Stimulated activated CD8-positive, alpha-beta memory T cell treated with anti-CD3 and anti-CD28 coated beads, Interleukin-7, amount 100 ng/mL, for 24 hours (primary cell): ENCODE results near the gene XXYLT1.

ENCODE experiments used
- DNase-seq: peaks from one replicate; pipeline ENCODE4 v3.0.0-alpha.2; 2020; ENCODE audit warnings: low read depth

The XXYLT1 gene

DNA sequence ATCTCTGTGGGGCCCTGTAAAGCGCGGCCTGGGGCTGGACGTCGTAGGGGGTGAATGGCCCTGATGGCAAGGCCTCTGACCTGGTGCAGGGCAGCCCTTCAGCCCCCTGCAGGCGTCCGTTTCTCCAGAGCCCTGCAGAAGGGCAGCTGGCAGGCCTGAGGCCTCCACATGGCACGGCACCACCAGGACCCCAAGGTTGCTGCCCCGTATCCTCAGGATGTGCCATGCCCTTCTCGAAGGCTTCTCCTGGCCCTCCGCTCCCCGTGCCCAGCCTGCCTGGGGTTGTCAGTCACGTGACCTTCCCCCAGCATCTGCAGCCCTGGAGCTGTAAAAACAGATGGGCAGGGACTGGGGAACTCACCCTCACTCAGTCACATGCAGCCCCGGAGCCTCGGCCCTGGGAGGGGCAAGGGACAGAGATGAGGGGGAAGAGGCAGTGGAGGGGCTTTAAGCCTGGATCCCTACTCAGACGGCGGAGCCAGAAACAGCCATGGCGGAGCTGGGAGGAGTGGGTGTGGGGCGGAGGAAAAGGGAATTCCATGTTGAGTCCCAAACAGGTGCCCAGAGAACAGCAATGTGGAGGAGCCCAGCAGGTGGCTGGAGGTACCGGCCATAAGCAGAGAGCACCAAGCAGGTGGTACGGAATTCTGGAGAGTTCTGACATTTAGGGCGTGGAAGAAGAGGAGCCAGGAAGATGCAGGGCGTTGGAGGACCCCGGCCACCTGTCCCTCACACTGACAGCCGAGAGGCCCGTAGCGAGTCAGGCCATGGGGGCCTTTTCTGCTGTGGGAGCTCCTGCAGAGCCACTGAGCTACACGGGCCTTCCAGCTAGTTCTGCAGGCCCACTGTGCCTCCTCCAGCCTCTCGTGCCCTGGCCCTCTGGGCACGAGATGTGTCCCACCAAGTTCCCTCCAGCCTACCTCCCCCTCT lies 193.1 kb downstream of the XXYLT1 start:
- no peak for DNase-seq

DNA sequence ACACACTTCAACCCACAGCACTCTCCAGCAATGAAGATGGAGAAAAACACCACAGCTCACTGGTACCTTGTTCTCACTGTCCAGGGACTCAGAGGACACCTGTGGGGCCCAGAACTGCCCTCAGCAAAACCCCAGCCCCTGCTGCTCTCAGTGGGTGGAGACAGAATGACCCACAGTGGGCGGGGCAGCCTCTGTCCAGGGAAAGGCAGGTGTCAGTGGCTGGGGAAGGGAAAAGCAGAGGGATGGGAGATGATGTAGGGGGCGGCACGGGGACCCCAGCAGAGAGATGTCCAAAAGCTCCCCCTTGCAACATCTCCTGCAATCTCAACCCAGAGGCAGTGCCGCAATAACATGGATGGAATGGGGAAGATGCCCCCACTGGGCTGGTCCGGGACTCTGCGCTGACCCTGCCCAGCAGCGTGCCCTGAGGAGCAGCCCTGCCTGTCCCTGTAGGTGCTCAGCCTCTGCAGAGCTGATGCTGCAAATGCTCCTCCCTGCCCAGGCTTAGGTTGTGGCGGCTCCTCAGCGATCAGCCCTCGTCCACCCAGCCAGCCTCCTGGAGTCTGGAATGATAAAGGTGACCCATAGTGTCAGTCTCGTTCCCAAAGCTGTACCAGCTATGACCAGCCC lies 193.9 kb downstream of the XXYLT1 start:
- no peak for DNase-seq

DNA sequence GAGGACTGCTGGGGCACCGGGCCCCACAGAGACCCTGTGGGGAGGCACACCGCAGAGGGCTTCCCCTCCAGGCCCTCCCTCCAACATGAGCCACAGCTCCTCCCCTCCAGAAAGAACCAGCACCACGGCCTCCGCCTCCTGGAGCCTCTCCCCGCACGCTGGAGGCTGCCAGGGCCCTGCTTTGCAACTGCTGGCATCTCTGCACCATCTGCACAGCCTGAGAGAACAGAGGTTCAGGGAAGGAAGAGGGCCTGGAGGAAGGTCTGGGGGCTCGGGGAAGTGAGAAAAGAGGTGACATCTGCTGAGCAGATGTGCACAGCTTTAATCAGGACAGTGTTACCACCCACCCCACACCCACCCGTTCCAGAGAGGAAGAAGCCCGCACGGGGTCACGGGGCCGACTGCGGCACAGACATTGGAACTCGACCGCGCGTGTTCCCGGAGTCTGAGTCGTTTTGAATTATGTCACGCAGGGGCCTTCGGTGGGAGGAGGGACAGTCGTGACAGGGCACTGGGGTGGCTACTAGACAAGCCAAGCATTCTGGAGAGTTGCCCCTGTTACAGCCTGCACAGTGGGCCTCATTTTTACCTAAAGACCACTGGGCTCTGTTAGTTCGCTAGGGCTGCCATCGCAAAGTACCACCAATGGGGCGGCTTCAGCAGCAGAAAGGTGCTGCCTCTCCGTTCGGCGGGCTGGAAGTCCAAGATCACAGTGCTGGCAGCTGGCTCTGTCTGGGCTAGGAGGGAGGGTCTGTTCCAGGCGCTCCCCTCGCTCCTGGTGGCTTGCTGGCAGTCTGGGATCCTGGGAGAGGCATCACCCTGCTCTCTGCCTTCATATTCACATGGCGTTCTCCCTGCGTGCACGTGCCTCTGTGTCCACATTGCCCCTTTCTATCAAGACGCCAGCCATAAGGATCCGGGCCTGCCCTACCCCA lies 194.8 kb downstream of the XXYLT1 start:
- DNase-seq, result no peak

DNA sequence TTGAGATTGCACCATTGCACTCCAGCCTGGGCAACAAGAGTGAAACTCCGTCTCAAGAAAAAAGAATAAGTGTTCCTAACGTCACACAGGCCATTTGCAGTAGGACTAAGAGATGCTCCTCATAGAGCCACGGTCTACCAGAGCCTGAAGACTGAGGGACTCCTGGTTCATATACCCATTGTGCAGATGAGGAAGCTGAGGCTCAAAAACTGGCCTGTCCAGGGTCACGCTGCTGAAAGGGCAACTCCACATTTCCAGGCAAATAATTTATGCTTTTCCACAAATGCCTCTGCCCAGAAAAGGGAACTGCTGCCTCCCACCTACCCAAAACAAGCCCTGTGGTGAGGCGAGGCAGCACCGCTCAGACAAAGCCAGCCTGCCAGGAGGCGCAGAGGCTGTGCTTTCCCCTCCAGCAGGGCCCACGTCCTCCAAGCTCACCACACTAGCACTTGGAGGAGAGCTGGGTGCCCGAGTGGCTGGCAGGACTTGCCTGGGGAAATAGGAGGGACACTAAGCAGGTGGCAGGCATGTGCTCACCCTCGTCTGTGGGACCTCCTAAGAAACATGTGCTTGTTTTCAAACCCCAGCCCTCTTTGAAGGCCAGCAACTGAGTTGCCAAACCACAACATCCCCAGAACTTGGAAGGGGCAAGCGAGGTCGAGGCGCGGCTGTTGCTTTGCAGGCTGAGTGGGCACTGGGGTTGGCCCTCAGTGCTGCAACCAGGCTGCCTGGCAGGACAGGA lies 195.6 kb downstream of the XXYLT1 start:
- no peak for DNase-seq

DNA sequence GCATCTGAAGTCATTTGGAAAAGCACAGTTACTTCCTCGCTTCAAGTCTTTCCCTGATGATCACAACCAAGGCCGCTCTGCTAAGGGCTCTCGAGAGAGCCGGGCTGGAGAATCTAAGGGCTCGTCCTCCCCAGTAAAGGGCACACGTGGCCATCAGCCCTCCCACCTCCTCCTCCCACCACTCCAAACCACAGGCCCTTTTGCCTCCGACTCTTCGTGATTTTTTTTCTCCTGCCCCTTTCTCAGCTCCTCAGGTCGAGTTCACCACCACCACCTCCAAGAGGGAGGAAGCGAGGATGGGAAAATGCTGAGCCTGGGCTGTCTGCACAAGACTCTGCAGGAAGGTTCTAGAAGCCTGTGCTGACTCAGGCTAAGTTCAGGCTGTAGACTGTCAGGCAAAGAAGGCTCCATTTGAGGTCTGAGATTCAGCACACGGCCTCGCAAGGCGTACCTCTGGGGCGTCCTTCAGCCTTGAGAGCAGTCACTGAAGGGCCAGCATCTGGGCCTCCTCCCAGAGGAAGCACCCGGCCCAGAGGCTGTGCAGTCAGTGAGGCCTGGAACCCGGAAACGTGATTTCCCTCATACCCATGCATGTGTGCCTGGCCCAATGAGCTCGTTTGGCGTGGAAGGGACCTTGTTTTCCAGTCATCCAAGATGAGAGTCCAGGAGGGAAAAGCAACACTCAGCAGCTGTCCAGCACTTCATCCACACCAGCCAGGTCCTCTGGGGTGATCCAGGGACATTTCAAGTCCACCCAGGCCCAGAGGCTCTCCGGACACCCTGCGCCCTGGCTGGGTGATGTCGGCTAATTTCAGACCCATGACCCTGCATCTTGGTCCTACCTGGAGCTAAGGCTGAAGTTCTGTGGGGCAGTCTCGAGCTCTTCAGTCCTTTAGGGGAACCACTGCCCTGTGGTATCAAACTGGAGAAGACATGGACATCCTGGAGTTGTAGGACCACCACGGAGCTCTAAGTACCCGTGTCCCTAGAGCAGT lies 196.8 kb downstream of the XXYLT1 start:
- no peak for DNase-seq

DNA sequence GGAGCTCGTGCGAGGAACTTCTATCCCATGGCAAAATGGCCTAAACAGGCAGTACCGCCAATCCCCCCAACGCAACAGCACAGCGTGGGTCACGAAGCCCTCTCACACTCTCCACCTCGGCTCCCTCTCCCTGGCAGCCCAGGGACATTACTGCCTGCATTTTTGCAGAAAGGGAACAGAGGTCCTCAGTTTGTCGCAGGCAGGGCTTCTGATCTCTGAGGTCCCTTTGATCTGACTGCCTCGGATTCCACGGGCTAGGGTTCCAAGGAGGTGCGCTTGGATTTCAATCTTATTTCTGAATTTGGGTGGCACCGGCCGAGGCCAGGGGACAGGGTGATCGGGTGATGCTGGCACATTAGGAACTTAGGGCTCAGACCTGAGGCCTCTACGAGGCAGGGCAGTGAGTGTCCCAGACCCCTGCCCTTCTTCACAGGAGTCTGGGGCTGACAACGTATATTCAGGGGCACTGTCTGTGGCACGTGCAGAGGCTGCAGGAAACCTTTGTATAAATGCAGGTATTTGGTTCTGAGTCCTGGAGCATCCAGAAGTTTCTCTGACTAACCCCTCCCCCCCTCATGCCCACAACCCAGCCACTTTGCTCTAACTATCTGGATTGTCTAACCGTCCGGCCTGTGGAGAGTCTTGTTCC lies 197.9 kb downstream of the XXYLT1 start:
- no peak for DNase-seq

DNA sequence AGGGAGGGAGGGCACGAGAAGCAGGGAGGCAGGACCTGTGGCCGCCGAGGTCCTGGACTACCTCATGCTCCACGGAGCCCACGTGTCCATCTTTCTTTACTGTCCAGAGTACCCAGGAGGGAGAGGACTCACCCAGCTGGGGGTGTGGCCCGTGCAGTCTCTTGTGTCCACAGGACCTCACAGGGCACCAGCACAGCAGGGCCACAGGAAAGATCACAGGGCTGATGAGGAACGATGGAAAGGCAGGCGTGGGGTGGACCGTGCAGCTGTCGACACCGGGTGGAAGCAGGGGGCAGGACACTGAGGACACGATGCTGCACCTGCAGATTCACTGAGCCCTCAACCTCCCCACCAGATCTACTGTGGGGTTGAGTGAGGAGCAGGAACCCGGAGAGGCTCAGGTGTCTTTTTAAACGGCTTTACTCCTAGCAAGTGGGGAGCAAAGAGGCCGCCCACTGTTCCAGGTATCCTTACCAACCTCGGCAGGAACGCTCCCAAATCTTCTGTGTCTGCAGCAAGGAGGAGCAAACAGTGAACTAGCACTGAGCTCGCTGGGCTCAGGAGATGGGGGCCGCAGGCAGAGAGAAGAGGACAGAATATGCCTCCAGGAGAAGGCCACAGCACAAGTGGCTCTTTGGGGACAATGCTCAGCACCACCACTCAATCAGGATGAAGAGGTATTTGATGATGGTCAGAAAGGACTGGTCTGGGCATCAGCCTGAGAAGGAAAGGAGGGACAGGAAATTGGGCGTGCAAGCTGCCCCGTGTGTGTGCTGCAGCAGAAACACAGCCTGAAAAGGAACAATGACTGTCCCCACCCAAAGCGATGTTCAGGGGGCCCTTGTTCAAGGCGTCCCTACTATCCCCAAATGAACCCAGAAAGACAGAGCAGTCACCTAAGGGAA lies 198.8 kb downstream of the XXYLT1 start:
- DNase-seq, result no peak

DNA sequence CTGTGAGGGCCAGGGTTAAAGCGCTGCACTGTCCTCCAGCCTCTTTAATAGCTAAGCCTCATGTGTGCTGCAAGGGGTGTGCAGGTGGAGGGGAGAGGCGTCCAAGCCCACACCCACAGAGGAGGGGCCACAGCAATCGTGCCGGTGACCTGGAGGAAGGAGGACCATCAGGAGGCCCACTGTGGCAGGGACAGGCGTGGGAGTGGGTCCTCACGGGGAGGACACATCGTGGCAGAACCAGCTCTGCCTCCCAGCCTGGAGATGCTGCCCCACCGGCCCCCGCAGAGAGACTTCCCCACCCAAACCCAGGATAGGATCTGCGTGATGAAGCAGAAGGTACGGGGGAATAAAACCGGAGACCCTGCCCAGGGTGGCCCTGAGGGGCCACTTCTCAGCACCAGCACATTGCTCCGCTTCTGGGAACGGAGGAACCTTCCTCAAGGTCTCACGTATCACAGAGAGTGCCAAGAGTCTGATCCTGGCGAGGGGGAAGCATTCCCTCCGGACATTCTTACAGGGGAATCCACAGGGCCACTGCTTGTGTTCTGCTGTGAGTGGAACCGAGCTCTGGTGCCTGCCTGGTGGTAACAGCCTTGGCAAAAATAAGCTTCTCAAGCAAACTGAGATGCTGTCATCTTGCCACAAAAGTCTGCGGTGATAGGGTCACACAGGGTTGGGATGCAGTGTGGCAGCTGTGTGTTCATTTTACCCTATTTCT lies 199.8 kb downstream of the XXYLT1 start:
- no peak for DNase-seq

DNA sequence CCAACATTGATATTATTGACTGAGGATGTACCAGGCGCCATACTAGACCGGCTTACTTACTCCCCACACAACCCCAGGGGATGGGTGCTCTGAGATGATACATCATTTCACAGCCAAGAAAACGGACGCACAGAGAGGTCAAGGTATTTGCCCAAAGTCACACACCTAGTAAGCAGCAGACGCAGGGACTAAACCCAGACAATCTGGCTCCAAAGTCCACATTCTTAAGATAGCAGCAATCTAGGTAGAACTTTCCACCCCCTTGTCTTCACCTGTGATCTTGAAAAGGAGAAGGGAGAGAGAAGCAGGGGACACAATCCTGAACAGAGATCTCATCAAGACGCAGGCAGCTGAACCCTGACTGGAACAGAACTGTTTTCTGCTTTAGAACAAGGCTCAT lies 200.6 kb downstream of the XXYLT1 start:
- DNase-seq, result no peak

DNA sequence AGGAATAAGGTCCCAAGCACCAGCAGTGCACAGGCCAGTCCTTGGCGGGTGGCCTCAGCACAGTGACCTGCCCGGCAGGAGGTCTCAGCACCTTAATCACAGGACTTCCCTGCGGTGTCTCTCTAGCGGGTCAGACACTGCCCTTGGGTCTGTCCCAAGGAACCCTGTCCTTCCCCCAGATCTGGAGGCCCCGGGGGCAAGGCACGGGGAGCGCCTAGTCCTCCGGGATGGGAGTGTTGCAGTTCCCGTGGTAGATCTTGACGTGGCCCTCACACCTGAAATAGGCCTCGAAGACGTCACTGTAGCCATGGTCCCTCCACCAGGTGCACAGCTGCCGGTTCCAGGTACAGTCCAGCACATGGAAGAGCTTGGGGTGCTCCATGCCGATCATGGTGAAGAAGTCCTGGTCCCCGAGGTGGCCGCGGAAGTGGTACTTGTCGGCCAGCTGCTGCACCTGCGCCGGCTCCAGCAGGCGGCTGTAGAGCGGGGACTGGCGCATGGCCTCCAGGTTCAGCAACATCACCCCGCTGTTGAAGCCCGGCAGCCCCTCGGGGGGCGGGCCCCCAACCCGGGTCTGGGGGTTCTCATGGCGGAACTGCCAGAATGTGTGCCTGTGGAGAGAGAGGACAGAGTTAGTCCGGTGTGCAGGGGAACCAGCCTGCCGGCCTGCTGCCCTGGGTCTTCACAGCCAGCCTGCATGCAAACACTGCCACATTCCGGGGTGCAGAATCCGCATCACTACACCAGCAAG lies 201.3 kb downstream of the XXYLT1 start:
- DNase-seq, result no peak

DNA sequence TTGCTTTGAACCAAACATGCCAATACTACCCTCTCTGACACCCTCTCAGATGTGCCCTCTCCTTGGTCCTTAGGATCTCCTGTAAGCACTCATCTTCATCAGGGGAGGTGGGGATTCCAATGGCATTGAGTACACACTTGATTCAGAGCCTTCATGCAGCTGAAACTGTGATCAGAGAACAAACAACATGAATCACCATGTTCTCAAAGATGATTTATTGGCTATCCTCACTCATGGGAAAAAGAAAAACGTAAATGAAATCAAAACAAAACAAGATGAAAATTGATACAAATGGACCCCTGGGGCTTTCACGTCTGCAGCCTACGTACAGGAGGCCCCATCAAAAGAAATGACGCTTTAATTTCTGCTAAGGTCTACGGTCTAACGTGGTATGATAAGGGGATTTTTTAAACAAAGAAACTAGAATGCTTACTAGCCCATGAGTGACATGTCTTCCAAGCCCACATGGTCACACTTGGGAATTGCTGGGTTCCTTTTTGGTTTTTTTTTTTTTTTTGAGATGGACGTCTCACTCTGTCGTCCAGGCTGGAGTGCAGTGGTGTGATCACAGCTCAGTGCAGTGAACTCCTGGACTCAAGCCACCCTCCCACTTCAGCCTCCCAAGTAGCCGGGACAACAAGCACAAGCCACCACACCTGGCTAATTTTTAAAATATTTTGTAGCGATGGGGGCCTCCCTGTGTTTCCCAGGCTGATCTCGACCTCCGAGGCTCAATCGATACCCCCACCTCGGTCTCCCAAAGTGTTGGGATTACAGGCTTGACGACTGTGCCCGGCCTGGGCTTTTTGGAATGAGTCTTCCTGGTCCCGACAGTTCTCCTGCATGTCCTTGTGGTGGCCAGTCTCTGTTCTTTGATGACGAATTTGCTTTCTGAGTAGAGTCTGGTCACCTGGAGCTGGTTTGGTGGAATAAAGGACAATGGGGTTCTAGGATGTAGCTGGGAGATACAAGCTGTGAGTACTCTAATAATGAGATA lies 202.6 kb downstream of the XXYLT1 start:
- DNase-seq, result no peak

DNA sequence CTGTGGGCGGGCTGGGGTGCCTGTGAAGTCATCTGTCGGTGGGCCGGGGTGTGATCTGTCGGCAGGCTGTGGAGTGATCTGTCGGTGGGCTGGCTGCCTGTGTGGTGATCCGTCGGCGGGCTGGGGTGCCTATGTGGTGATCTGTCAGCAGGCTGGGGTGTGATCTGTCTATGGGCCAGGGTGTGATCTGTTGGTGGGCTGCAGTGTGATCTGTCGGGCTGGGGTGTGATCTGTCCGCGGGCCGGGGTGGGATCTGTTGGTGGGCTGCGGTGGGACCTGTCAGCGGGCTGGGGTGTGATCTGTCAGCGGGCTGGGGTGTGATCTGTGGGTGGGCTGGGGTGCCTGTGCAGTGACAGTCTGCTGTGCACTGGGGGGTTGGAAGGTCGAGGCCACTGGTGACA lies 204.5 kb downstream of the XXYLT1 start:
- DNase-seq, result no peak

DNA sequence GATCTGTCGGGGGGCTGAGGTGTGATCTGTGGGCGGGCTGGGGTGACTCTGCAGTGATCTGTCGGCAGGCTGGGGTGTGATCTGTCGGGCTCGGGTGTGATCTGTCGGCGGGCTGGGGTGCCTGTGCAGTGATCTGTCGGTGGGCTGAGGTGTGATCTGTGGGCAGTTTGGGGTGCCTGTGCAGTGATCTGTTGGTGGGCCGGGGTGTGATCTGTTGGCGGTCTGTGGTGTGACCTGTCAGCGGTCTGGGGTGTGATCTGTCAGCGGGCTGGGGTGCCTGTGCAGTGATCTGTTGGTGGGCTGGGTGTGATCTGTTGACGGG lies 205.1 kb downstream of the XXYLT1 start:
- no peak for DNase-seq

DNA sequence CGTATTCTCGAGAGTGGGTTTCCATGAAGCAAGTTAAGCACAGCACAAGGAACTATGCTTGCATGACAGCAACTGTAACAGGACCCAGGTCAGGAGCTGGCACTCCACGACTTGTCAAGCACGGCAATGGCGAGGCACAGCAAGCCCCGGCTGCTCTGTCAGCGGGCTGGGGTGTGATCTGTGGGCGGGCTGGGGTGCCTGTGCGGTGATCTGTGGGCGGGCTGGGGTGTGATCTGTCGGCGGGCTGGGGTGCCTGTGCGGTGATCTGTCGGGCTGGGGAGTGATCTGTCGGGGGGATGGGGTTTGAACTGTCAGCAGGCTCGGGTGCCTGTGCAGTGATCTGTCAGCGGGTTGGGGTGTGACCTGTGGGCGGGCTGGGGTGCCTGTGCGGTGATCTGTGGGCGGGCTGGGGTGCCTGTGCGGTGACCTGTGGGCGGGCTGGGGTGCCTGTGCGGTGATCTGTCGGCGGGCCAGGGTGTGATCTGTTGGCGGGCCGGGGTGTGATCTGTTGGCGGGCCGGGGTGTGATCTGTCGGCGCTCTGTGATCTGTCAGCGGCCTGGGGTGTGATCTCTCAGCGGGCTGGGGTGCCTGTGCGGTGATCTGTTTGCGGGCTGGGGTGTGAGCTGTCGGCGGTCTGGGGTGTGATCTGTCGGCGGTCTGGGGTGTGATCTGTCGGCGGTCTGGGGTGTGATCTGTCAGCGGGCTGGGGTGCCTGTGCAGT lies 205.7 kb downstream of the XXYLT1 start:
- DNase-seq, result no peak

DNA sequence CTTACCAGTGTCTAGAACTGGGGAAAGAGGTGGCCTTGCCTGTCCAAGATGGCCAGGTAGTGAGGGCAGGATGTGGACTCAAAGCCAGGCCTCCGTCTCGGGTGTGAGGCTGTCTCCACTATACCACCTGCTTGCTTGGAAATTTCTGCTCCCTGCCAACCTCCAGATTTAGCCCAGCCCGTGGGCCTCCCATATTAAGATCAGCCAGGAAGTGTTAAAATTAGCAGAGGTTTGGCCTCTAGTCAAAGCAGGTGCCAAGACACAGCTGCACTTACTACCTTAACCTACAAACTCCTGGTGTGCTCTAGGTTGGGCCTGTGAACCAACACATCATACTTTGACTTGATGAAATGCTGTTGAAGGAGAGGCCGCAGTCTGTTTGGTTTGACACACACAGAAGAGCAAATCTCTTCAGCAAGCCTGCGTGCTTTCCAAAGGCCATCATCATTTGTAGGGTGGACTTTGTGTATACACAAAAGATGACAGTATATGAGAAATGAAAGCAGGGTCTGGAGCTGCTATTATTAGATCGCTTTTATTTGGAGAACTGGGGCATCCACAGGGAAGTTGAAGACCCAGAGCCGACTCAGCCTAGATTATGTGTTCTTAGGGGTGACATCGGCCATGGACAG lies 206.5 kb downstream of the XXYLT1 start:
- no peak for DNase-seq
